WTC11 (cell line): Measurements from ENCODE around the gene DDAH2. TPM values are rescaled to one million over a fixed set of nuclear protein-coding genes. Genes with fewer than 3 reads are reported as not detected.

Experiments
- ATAC-seq: fragments of 200-7000 bp; cut with Tn5 transposase; 2 replicates; pipeline ENCODE4 v1.10.0; 2021; ENCODE audit warnings: mild to moderate bottlenecking, moderate library complexity
- CTCF ChIA-PET: fragments of 300-600 bp; sonication (Branson Sonifier 250); formaldehyde crosslinking; loops from one replicate; lab custom pipeline; 2021; ENCODE audit warnings: antibody characterized with exemption; lab: Charles Lee
- POLR2A ChIA-PET: fragments of 350-600 bp; sonication (Branson Sonifier 250); formaldehyde crosslinking; loops from one replicate; lab custom pipeline; 2021; ENCODE audit warnings: antibody characterized with exemption; lab: Charles Lee
- DNase-seq: peaks from one replicate; pipeline ENCODE4 v3.0.0; 2021; ENCODE audit warnings: low spot score
- H3K27ac Mint-ChIP-seq: 2 replicates; pipeline ENCODE4 v1.8.0; 2021; ENCODE audit warnings: mixed read lengths
- H3K27me3 Mint-ChIP-seq: 2 replicates; pipeline ENCODE4 v1.8.0; 2021; ENCODE audit warnings: low read depth, mild to moderate bottlenecking, moderate library complexity, mixed read lengths
- H3K36me3 Mint-ChIP-seq: 2 replicates; pipeline ENCODE4 v1.8.0; 2021; ENCODE audit warnings: mixed read lengths
- H3K4me1 Mint-ChIP-seq: 2 replicates; pipeline ENCODE4 v1.8.0; 2022; ENCODE audit warnings: mixed read lengths
- H3K4me3 Mint-ChIP-seq: 2 replicates; pipeline ENCODE4 v1.8.0; 2021; ENCODE audit warnings: mild to moderate bottlenecking, moderate library complexity, mixed read lengths
- H3K9me3 Mint-ChIP-seq: 2 replicates; pipeline ENCODE4 v1.8.0; 2021; ENCODE audit warnings: mixed read lengths
- CREB1 ChIP-seq: sonication (generic); formaldehyde crosslinking; IDR thresholded peaks from 2 replicates; pipeline ENCODE4 v1.8.0; 2023; ENCODE audit warnings: mild to moderate bottlenecking, missing genetic modification reagents
- ETV6 ChIP-seq: sonication (generic); formaldehyde crosslinking; IDR thresholded peaks from 2 replicates; pipeline ENCODE4 v1.8.1; 2022; ENCODE audit warnings: mild to moderate bottlenecking, missing genetic modification reagents
- NFE2L1 ChIP-seq: sonication (generic); formaldehyde crosslinking; IDR thresholded peaks from 2 replicates; pipeline ENCODE4 v1.8.1; 2023; ENCODE audit warnings: missing genetic modification reagents
- NR3C1 ChIP-seq: sonication (generic); formaldehyde crosslinking; conservative IDR thresholded peaks from 2 replicates; pipeline ENCODE4 v1.8.1; 2023; ENCODE audit warnings: low read depth, mild to moderate bottlenecking, missing genetic modification reagents
- SP1 ChIP-seq: sonication (generic); formaldehyde crosslinking; conservative IDR thresholded peaks from 2 replicates; pipeline ENCODE4 v1.8.1; 2022; ENCODE audit warnings: missing genetic modification reagents
- TEAD1 ChIP-seq: sonication (generic); formaldehyde crosslinking; IDR thresholded peaks from 2 replicates; pipeline ENCODE4 v1.8.0; 2022; ENCODE audit warnings: mild to moderate bottlenecking, missing genetic modification reagents
- TEAD4 ChIP-seq: sonication (generic); formaldehyde crosslinking; IDR thresholded peaks from 2 replicates; pipeline ENCODE4 v1.8.0; 2022; ENCODE audit warnings: mild to moderate bottlenecking, missing genetic modification reagents
- USF1 ChIP-seq: sonication (generic); formaldehyde crosslinking; IDR thresholded peaks from 2 replicates; pipeline ENCODE4 v1.8.0; 2022; ENCODE audit warnings: mild to moderate bottlenecking, missing genetic modification reagents
- ZNF121 ChIP-seq: sonication (generic); formaldehyde crosslinking; IDR thresholded peaks from 2 replicates; pipeline ENCODE4 v1.8.0; 2023; ENCODE audit warnings: missing genetic modification reagents
- ZNF138 ChIP-seq: sonication (generic); formaldehyde crosslinking; conservative IDR thresholded peaks from 2 replicates; pipeline ENCODE4 v1.8.1; 2022; ENCODE audit warnings: mild to moderate bottlenecking, moderate library complexity, missing genetic modification reagents
- ZNF532 ChIP-seq: fragments of 250-450 bp; sonication (Bioruptor Pico); IDR thresholded peaks from 2 replicates; pipeline ENCODE4 v1.9.0; 2021; ENCODE audit warnings: mild to moderate bottlenecking, borderline replicate concordance
- total RNA-seq: library from RNA; stranded (reverse); gene quantifications from 3 replicates; pipeline ENCODE4 v1.2.3, GENCODE V29; 2021
- TF ChIP-seq, protein P1 (sequence below): sonication (generic); formaldehyde crosslinking; IDR thresholded peaks from 2 replicates; pipeline ENCODE4 v1.8.0; 2022; ENCODE audit warnings: mild to moderate bottlenecking, missing genetic modification reagents
- TF ChIP-seq, protein P2 (sequence below): sonication (generic); formaldehyde crosslinking; IDR thresholded peaks from 2 replicates; pipeline ENCODE4 v1.8.0; 2023; ENCODE audit warnings: mild to moderate bottlenecking, missing genetic modification reagents

Gene DDAH2
- total RNA-seq, 1 experiment from 2014 or later: 67.3 TPM

- TF ChIP-seq, protein P1, sequence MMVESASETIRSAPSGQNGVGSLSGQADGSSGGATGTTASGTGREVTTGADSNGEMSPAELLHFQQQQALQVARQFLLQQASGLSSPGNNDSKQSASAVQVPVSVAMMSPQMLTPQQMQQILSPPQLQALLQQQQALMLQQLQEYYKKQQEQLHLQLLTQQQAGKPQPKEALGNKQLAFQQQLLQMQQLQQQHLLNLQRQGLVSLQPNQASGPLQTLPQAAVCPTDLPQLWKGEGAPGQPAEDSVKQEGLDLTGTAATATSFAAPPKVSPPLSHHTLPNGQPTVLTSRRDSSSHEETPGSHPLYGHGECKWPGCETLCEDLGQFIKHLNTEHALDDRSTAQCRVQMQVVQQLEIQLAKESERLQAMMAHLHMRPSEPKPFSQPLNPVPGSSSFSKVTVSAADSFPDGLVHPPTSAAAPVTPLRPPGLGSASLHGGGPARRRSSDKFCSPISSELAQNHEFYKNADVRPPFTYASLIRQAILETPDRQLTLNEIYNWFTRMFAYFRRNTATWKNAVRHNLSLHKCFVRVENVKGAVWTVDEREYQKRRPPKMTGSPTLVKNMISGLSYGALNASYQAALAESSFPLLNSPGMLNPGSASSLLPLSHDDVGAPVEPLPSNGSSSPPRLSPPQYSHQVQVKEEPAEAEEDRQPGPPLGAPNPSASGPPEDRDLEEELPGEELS (CRISPR knock-in tag): no peak
- TF ChIP-seq ETV6 (CRISPR knock-in tag) (no peak), NFE2L1 (CRISPR knock-in tag) (no peak), TEAD1 (CRISPR knock-in tag) (no peak), TEAD4 (no peak), ZNF121 (no peak), USF1 (CRISPR knock-in tag) (no peak), NR3C1 (CRISPR knock-in tag) (no peak)
- TF ChIP-seq, protein P2, sequence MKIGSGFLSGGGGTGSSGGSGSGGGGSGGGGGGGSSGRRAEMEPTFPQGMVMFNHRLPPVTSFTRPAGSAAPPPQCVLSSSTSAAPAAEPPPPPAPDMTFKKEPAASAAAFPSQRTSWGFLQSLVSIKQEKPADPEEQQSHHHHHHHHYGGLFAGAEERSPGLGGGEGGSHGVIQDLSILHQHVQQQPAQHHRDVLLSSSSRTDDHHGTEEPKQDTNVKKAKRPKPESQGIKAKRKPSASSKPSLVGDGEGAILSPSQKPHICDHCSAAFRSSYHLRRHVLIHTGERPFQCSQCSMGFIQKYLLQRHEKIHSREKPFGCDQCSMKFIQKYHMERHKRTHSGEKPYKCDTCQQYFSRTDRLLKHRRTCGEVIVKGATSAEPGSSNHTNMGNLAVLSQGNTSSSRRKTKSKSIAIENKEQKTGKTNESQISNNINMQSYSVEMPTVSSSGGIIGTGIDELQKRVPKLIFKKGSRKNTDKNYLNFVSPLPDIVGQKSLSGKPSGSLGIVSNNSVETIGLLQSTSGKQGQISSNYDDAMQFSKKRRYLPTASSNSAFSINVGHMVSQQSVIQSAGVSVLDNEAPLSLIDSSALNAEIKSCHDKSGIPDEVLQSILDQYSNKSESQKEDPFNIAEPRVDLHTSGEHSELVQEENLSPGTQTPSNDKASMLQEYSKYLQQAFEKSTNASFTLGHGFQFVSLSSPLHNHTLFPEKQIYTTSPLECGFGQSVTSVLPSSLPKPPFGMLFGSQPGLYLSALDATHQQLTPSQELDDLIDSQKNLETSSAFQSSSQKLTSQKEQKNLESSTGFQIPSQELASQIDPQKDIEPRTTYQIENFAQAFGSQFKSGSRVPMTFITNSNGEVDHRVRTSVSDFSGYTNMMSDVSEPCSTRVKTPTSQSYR (CRISPR knock-in tag): no peak
- no peaks in the 10 kb centered on the region for H3K9me3 Mint-ChIP-seq
- H3K27me3 Mint-ChIP-seq: peaks cover 3% of the 10 kb centered on the region
- H3K4me3 Mint-ChIP-seq: no peak overlapping the region
- CTCF ChIA-PET: interaction anchor here (1.2 kb wide), 1 partner anchor 50 kb away, joined by 5 read pairs; no protein-coding TSS in a partner anchor
- POLR2A ChIA-PET: interaction anchor here (0.5 to 0.6 kb wide), 2 partner anchors 85 to 286 kb away, joined by 3 read pairs; no protein-coding TSS in a partner anchor
- DNase-seq: no peak
- peaks cover 15% of the 10 kb centered on the region for H3K36me3 Mint-ChIP-seq
- H3K4me1 Mint-ChIP-seq: peaks cover 7% of the 10 kb centered on the region
- ATAC-seq: no peak
- H3K27ac Mint-ChIP-seq: no peak overlapping the region
These were observed 41.8 kb downstream of the DDAH2 start for GRCh38 chr6:31687321-31687720.

DNA sequence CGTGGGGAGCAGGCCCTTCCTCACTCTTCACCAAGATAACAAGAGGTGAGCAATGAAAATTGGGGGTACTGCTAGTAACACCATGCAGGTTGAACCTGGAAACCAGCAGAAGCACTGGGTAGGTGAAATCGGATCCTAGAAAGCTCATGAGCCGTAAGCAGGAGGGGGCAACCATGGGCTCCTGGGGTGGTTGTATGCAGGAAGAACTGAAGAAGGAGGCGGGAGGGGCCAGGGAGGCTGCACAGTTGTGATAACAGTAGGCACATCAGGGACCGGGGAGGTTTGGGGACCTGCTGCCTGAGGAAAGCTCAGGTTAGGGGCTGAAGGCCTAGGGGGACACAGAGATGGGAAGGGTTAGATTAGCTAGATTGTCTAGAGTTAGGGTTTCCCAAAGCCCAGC lies 42.6 kb downstream of the DDAH2 start:
- ATAC-seq: no peak
- H3K36me3 Mint-ChIP-seq: peaks cover 15% of the 10 kb centered on the region
- no peak overlapping the region for H3K27ac Mint-ChIP-seq

More for the DNA sequence above, 42.6 kb downstream of the DDAH2 start:
- ChIA-PET CTCF (no interaction called here), POLR2A (interaction anchor here (0.6 kb wide), 1 partner anchor 285 kb away, joined by 3 read pairs; no protein-coding TSS in a partner anchor)
- H3K4me1 Mint-ChIP-seq: peaks cover 9% of the 10 kb centered on the region
- H3K27me3 Mint-ChIP-seq: peaks cover 11% of the 10 kb centered on the region
- no peaks in the 10 kb centered on the region for H3K9me3 Mint-ChIP-seq
- no peak for DNase-seq
- no peak for TF ChIP-seq CREB1
- TF ChIP-seq ZNF532 (CRISPR knock-in tag): no peak
- TF ChIP-seq SP1 (CRISPR knock-in tag): no peak
- TF ChIP-seq ZNF138: no peak
- H3K4me3 Mint-ChIP-seq: no peak overlapping the region
